Endothelial cell of umbilical vein (primary cell): ENCODE results near the gene HOXA13.

ENCODE experiments used
- GATA2 ChIP-seq: IDR thresholded peaks from 2 replicates; pipeline ENCODE4 v1.7.0; 2011; ENCODE audit warnings: low read depth, mild to moderate bottlenecking, moderate library complexity, mixed read lengths, low read length; ENCODE audit not compliant: insufficient read length, insufficient read depth
- POLR2A ChIP-seq: IDR thresholded peaks from 2 replicates; pipeline ENCODE4 v1.6.1; 2012; ENCODE audit warnings: low read depth, mild to moderate bottlenecking, control low read depth, low read length
- POLR2AphosphoS5 ChIP-seq: IDR thresholded peaks from 2 replicates; pipeline ENCODE4 v1.6.1; 2012; ENCODE audit warnings: low read depth, mild to moderate bottlenecking, control low read depth, low read length, moderate library complexity; ENCODE audit not compliant: insufficient read depth
- TF ChIP-seq, protein P1 (sequence below), 2 donors: IDR thresholded peaks; 1 replicate in 1 of 2; 2 replicates in 1 of 2; pipeline ENCODE4 v1.5.1; 2011; ENCODE audit warnings: low read length in 2 of 2, mild to moderate bottlenecking in 2 of 2, moderate library complexity in 2 of 2, control low read depth in 1 of 2, inconsistent platforms in 1 of 2, low read depth in 1 of 2; ENCODE audit not compliant: insufficient read depth in 1 of 2; ENCODE audit errors: extremely low read depth in 1 of 2

DNA sequence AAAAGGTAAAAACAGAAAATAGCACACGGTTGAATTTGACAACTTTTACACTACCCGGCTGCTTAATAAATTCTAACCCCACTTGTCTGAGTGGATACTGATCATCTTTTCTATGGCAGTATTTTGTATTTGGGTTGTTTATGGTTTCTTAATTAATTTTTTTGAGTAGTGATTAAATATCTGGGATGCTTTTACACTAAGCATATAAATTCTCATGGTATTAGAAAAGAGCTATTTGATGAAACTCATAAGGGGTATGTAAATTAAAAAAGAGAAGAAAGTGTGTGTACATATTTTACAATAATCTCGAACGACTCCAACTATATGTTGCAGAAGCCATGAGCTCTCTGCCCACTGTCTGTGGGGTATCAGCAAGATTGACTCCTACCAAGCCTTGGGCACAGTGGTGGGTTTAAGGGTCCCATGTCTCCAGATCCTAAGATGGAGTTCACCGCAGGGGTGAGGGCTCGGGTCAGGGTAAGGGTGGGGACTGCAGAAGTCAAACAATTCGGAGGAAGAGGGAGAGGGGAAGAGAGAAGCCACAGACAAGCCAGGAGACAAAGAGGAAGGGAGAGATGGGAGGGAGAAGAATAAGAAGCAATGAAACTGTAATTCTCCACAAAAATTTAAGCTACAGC, 7.6 kb upstream of the HOXA13 start:
- TF ChIP-seq, protein P1, sequence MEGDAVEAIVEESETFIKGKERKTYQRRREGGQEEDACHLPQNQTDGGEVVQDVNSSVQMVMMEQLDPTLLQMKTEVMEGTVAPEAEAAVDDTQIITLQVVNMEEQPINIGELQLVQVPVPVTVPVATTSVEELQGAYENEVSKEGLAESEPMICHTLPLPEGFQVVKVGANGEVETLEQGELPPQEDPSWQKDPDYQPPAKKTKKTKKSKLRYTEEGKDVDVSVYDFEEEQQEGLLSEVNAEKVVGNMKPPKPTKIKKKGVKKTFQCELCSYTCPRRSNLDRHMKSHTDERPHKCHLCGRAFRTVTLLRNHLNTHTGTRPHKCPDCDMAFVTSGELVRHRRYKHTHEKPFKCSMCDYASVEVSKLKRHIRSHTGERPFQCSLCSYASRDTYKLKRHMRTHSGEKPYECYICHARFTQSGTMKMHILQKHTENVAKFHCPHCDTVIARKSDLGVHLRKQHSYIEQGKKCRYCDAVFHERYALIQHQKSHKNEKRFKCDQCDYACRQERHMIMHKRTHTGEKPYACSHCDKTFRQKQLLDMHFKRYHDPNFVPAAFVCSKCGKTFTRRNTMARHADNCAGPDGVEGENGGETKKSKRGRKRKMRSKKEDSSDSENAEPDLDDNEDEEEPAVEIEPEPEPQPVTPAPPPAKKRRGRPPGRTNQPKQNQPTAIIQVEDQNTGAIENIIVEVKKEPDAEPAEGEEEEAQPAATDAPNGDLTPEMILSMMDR (IDR thresholded peaks at IDR 0.05; ENCODE audit: extremely low read depth in 1 of 2, insufficient read depth in 1 of 2, low read depth in 1 of 2, low read length in 2 of 2) = no peak
- TF ChIP-seq POLR2A (no peak), POLR2AphosphoS5 (no peak), GATA2 (no peak)
